Measurements from ENCODE around the gene ZMYM4.

DNA sequence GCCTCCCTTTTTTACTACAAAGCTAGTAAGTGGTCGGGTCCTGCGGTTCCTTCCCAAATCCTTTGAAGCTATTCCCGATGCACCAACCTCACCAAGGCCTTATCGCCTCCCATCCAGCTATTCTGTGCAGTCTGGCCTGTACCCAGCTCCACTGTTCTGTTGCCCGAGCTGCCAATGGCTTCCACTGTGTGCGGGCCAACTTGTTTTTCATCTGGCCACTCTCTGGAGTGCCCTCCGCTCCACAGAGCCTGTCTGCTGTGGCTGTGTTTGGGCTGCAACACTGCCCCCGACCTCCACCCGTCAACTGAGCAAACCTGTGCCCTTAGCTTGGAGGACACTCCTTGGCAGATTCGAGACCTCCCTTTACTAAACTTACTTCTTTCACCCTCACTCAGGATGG lies 163.7 kb downstream of the ZMYM4 start:
- no peak for TF ChIP-seq POLR2A (IDR thresholded peaks at IDR 0.05)
- TF ChIP-seq, protein P1, sequence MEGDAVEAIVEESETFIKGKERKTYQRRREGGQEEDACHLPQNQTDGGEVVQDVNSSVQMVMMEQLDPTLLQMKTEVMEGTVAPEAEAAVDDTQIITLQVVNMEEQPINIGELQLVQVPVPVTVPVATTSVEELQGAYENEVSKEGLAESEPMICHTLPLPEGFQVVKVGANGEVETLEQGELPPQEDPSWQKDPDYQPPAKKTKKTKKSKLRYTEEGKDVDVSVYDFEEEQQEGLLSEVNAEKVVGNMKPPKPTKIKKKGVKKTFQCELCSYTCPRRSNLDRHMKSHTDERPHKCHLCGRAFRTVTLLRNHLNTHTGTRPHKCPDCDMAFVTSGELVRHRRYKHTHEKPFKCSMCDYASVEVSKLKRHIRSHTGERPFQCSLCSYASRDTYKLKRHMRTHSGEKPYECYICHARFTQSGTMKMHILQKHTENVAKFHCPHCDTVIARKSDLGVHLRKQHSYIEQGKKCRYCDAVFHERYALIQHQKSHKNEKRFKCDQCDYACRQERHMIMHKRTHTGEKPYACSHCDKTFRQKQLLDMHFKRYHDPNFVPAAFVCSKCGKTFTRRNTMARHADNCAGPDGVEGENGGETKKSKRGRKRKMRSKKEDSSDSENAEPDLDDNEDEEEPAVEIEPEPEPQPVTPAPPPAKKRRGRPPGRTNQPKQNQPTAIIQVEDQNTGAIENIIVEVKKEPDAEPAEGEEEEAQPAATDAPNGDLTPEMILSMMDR (IDR thresholded peaks at IDR 0.05), result no peak

All from adrenal gland (tissue), 5 donors.